GM19193 (cell line): Measurements from ENCODE around the gene GRAMD1A.

Source experiments
- POLR2A ChIP-seq: IDR thresholded peaks from 4 replicates; pipeline ENCODE4 v1.6.1; 2011; ENCODE audit not compliant: insufficient read depth, insufficient read length; ENCODE audit errors: extremely low read depth

Gene GRAMD1A

GRCh38 chr19:35065574-35065973 is 65.5 kb downstream of the GRAMD1A start:
- no peak for TF ChIP-seq POLR2A

- no peak for TF ChIP-seq POLR2A
Observed at GRCh38 chr19:35066121-35066520, 66.0 kb downstream of the GRAMD1A start.

DNA sequence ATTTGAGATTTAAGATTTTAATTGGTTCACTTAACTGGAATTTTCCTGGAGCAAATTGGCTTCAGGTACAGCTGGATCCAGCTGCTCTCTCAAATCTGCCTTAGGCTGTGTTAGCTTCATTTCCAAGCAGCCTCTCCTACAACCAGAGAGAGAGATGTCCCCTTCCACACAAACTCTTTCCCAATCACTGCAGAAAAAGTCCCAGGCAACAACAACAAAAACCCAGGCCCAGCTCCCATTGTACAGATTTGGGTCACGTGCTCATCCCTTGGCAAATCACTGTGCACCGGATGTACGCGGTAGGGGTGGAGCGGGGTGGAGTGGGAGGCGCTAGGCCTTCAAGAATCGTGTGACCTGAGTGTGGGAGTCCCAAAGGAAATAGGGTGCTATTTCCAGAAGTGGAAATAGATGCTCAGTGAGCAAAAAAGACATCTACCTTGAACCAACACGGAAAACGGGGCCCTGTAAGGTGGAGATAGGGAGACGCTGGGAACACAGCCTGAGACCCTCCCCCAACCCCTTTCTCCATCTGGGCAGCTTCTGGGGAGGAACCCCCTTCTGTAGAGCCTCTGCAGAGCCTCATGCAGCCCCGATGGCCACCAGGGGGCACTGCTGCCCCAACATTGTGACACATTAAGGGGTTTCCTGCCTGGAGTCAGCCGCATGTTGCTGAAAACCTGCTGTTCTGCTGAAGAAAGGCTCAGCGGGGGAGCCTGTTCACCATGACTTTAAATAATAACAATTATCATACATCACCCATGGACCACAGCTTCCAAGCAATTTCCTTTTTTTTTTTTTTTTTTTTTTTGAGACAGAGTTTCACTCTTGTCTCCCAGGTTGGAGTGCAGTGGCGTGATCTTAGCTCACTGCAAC is 66.8 kb downstream of the GRAMD1A start:
- TF ChIP-seq POLR2A = no peak

- TF ChIP-seq POLR2A = no peak
Observed at GRCh38 chr19:35068941-35069634, 69.0 kb downstream of the GRAMD1A start.

DNA sequence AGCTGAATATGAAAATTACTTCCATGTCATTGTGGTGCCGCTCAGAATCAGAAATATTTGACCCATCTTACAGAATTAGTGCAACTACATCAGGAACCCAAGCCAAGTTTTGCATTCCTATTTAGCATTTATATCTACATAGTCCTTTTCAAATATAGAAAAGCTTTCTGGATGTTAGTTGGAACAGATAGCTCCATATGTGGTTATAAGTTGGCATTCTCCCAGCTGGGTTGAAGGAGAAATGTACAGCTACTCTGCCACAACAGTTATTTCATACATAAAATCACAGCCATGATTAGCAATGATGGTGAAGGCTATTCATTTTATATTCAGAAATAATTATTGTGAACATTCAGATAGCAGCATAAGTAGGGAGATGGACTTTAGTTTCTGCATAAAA is 69.6 kb downstream of the GRAMD1A start:
- TF ChIP-seq POLR2A = no peak

GRCh38 chr19:35070471-35070870 is 70.3 kb downstream of the GRAMD1A start:
- no peak for TF ChIP-seq POLR2A

- TF ChIP-seq POLR2A = no peak
Observed at GRCh38 chr19:35073516-35073915, 73.4 kb downstream of the GRAMD1A start.

DNA sequence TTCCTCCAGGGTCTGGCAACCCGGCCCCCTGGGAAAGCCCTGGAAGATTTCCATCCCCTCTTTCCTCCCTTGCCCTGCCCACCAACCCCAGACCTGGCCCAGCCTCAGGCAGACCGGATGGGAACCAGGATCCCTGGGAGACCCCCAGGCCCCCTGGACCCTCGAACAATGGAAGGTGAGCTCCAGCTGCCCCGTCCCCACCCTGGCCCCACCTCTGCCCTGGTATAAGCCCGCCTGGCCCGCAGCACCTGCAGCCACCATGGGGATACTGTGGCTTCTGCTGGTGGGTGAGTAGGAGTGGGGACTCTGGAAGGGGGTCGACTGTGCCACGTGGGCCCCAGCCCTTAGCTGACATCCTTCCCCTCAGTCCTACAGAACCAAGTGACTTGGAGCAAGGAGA is 73.8 kb downstream of the GRAMD1A start:
- TF ChIP-seq POLR2A = no peak

- TF ChIP-seq POLR2A = no peak
Observed at GRCh38 chr19:35074426-35075201, 74.5 kb downstream of the GRAMD1A start.

DNA sequence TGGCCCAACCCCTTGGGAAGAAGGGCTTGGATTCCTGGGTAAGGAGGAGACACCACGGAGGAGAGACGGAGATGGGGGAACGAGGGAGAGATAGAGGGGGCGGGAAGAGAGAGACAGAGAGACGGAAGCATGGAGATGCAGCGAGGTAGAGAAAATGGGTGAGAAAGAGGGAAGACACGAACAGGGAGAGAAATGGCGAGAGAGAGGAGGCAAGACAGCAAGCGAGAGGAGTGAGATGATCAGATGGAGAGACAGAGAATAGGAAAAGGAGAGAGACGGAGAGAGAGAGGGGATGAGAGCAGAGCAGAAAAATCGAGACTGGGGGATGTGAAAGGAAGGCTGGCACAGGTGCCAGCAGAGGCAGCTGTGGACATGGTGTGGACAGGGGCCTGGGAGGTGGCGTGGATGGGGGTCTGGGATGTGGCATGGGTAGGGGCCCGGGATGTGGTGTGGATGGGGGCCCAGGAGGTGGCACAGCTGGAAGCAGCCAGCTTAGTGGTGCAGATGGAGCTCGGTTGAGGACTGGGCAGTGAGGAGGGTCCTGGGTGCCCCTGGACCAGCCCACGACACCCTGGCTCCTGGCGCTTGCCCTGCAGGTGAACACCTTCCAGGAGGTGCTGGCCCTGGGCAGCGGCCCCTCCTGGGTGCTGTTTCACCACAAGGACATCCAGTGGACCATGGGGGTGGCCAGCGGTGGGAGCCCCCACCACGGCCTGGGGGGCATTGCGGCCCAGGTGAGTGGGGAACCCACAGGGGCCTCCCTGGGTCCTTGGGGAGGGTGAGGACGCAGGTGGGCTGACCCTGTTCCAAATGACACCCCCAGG is 75.3 kb downstream of the GRAMD1A start:
- TF ChIP-seq POLR2A = no peak

GRCh38 chr19:35076026-35076370 is 75.9 kb downstream of the GRAMD1A start:
- TF ChIP-seq POLR2A = no peak
